SHP77 treated with DMSO at 0.1 percent for 48 hours (cell line): ENCODE measurements around the gene FTCD.

Source experiments
- DNase-seq: peaks from one replicate; lab custom pipeline; 2025; lab: John Stamatoyannopoulos, UW

FTCD gene

GRCh38 chr21:46121286-46122221, 33.8 kb downstream of the FTCD start:
- no peak for DNase-seq

GRCh38 chr21:46120301-46121285, 34.8 kb downstream of the FTCD start:
- no peak for DNase-seq

GRCh38 chr21:46119637-46120271, 35.6 kb downstream of the FTCD start:
- no peak for DNase-seq

GRCh38 chr21:46119144-46119636, 36.2 kb downstream of the FTCD start:
- no peak for DNase-seq

GRCh38 chr21:46118316-46119143, 36.8 kb downstream of the FTCD start:
- DNase-seq: no peak

GRCh38 chr21:46117586-46118315, 37.6 kb downstream of the FTCD start:
- no peak for DNase-seq

GRCh38 chr21:46116776-46117585, 38.4 kb downstream of the FTCD start:
- DNase-seq: no peak

- DNase-seq: no peak
These were observed 39.1 kb downstream of the FTCD start for GRCh38 chr21:46116189-46116775.

GRCh38 chr21:46115441-46116188, 39.8 kb downstream of the FTCD start:
- no peak for DNase-seq

- DNase-seq: no peak
These were observed 40.4 kb downstream of the FTCD start for GRCh38 chr21:46114963-46115362.

DNA sequence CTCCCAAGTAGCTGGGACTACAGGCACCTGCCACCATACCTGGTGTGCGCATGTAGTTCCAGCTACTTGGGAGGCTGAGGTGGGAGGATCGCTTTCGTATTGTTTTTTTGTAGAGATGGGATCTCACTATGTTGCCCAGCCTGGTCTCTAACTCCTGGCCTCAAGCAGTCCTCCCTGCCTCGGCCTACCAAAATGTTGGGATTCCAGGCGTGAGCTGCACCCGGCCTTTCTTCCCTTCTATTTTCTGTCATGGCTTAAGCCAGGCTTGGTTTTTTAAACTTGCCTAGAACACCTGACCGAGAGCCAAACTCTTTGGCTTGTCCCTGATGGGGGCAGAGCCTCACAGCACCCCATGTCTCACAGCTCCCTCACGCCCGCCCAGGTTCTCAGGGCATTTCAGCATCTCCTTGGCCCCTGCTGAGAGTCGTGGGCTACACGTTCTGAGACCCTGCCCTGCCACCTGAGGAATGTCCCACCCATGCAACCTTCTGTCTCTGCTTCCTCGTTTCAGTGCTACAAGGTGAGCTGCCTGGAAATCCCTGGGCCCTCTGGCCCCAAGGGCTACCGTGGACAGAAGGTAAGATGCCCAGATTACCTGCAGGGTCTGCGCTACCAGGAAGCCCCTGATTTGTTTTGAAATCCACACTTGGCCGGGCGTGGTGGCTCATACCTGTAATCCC, 41.7 kb downstream of the FTCD start:
- DNase-seq: no peak

DNA sequence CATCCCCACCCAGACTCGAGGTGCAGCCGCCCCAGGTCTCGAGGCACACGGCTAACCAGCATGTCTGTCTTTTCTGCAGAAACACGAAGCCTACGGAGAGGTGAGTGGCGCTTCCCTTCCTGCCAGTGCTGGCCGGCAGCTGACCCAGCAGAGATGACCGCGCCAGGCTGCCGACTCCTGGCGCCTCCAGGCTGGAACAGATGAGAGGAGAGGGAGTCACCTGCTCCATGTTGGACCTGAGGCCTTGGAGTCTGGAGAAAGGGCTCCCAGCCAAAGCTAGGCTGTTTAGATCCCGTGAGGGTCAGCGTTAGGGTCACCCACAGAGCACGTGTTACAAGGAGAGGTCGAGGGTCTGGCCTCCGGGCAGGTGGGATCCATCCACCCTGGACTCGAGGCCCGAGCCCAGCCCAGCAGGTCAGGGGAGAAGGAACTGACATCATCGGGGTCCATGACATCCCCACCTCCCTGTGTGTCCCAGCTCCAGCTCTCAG, 42.6 kb downstream of the FTCD start:
- DNase-seq: no peak

GRCh38 chr21:46111857-46112724, 43.3 kb downstream of the FTCD start:
- DNase-seq: no peak

DNA sequence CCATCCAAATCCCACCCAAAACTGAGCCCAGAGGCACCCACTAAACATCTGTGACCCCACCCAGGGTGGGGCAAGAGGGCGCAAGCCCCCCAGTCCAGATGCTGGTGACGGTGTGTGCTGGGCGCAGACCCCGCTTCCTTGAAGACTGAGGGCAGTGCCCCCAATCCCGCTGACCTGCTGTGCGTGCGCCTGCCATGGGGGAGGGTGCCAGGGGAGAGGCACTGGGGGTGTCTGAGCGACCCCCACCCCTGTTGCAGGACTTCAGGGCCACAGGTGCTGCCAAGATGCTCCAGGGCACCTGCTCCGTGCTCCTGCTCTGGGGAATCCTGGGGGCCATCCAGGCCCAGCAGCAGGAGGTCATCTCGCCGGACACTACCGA, 44.2 kb downstream of the FTCD start:
- DNase-seq: no peak

GRCh38 chr21:46110499-46111192, 44.7 kb downstream of the FTCD start:
- DNase-seq: no peak
